NCI-H82 (cell line): ENCODE results near the gene ADCY2.

Experiments used
- DNase-seq: peaks from one replicate; lab custom pipeline; 2025; lab: John Stamatoyannopoulos, UW

The ADCY2 gene

GRCh38 chr5:7592910-7593309 lies 197.0 kb downstream of the ADCY2 start:
- peak; percentile 14 for DNase-seq

DNA sequence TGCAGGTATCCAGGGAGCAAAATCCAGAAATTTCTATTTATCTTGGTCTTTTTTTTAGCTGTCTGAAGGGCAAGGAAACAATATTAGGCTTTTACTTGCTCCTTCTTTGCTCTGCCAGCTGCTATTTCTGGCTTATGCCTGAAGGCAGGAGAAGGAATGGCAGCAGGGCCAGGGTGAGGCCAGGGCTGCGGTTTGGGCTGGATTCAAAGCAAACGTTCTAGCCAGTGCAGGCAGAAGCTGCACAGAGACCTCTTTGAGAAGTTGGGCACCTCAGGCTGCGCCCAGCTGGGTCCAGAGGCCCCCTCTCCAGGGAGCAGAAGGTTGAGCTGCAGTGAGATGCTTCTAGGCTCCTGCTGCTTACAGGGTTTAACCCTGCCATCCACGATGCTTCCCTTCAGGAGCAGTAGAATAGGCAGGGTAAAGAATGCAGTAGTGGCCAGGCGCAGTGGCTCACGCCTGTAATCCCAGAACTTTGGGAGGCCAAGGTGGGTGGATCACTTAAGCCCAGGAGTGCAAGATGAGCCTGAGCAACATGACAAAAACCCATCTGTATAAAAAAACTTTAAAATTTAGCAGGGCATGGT lies 201.2 kb downstream of the ADCY2 start:
- no peak for DNase-seq

DNA sequence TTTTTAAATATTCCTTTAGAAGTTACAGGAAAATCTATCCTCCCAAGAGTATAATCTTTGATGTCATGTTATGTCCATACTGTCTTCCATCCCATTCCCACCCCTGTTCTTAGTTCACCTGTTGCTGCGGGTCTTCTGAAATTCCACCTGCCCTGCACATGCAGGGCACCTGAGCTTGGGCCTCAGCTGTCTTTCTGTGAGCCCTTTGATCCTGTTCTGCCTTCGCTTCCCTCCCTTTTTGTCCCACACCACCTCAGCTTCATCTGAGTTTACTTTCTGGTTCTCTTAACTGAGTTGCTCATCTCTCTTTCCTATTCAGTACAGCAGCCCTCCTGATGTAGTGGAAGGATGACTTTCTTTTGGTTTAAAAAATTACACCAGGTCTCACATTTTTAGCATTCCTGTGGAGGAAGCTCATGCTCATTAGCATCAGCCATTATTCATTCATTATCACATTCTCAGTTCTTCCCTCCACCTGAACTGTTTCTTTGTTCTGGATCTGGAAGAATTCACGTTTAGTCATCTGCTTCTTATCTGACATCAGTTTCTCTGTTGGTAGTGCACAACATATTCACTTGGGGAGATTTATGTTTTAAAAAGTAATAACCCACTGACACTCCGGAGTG lies 211.0 kb downstream of the ADCY2 start:
- no peak for DNase-seq

DNA sequence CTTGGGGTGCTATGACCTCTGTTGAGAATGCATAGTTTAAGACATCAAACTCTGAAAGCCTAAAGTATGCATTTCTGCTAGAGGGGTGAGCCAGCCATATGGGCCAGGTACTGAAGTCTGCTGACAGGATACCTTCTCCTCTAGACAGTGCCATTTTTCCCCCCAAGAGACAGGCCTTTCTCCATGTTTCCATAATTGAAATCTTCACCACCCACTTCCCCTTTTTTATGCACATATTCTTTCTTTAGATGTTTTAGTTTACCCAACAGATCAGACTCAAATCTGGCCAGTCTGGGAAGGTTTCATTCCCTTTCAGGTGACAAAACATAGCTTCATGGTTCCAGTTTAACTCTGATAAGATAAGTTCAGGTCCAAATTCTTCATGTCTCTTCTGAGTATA lies 212.8 kb downstream of the ADCY2 start:
- no peak for DNase-seq

GRCh38 chr5:7609726-7610125 lies 213.8 kb downstream of the ADCY2 start:
- no peak for DNase-seq

DNA sequence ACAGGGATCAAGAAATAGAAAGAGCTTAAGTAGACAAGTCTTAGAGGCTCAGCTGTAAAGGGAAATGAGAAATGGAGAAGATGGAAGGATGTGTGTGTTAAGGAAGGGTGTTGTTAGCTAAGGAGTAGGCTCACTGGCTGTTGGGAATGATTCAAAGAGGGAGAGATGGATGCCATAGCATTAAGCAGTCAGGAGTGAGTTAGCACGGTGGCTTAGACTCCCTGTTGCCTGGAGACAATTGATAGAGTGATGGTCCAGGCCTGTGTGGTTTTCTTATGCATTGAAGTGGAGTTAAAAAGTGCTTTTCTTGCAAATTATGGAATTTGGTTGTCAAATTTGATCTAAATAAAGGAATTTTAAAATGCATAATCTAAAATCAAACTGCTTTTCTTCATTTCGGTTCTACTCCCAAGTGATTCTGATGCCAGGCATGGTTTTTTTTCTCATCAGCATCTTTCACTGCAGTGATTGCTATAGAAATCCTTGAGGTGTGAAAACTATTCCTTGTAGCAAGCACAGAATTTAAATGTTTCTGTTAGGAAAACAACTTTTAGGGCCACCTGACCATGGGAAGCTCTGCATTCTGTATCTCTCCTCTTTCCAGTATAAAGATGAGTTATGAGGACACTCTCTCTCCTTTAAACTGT lies 214.7 kb downstream of the ADCY2 start:
- DNase-seq: no peak

- DNase-seq: no peak
These were observed 215.6 kb downstream of the ADCY2 start for GRCh38 chr5:7611518-7611917.

DNA sequence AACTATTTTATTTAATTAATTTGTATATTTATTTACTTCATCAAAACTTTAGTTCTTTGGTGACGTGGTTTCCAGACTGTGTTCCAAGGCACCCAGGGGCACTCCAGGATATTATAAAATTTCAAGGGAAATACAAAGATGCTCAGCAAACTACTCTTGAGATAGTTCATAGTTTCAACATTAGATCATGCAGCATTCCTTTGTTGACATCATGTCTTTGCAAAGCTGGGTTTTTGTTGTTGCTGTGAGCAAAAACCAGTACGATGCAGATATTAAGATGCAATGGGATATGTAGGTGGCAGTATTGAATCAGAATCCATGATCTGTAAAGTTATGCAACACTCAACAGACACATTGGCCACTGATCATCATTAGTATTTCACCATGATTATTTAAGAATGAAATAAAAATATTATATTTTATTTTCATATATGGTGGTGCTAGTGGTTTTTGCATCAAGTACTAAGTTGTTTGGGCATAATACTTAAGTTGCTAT lies 219.7 kb downstream of the ADCY2 start:
- no peak for DNase-seq

GRCh38 chr5:7616897-7617296 lies 221.0 kb downstream of the ADCY2 start:
- no peak for DNase-seq

DNA sequence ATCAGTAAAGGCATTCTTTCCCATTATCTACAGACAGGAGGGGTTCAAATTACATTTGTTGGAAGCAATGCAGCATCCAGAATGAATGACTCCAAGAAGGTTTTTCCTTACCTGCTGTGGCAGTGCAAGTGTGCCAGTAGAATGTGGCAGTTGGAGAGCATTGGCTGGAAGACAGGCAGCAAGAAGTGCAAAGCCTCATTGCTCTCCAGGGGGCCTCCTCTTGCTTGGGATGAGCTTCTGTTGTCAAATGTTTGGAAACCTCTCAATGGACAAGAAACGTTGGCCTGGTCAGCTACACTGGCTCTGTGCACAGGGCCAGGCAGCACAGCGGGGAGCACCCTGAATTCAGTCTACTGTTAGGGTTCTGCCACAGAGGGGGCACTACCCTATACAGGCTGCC lies 226.6 kb downstream of the ADCY2 start:
- no peak for DNase-seq

DNA sequence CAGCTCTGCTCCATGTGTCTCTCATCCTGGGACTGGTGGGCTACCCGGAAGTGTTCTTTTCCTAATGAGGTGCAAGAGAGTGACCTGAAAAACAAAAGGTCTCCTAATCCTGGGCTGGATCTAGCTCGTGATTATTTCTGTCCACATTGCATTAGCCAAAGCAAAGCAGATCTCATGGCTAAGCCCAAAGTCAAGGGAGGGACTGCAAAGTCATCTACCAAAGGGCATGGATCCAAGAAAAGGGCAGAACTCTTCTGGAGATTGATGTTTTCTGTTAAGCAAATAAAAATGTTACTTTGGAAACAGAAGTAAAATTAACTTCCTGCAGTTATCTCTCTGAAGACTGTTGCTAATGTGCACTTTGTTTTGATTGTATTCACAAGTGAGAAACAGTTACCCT lies 229.8 kb downstream of the ADCY2 start:
- DNase-seq: no peak

DNA sequence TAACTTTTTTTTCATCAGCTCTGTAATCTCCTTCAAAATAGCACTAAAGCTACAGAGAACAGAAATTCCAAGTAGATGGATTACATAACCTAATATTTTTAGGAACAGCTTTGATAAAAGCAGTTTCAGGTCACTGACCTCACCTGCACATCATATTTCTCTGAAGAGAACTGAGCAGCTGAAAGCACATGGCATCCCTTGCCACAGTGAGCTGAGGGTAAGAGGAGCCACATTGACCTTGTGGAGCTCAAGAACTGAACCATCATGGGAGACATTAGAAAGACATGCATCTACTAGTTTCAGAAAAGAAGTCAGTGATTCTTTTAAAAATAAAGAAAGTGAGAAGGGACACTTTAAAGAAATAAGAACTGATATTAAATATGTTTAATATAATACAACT lies 232.3 kb downstream of the ADCY2 start:
- DNase-seq: no peak

DNA sequence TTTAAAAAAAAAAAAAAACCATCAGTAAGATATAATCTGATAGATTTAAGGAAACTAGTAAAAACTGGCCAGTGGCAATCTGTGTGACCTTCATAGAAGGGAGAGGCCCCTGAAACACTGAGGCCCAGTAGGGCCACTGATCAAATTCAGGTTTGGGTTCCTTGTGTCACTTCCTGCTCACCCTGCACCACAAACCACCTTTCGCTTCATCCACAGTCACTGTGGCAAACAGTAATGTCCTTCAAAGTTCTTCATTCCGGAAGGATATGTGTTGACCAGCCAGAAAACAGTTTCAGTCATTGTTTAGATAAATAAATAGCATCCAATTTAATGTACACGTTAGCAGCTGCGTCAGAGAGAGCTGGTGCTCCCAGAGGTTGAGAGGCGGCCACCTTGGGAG lies 232.9 kb downstream of the ADCY2 start:
- DNase-seq: no peak

DNA sequence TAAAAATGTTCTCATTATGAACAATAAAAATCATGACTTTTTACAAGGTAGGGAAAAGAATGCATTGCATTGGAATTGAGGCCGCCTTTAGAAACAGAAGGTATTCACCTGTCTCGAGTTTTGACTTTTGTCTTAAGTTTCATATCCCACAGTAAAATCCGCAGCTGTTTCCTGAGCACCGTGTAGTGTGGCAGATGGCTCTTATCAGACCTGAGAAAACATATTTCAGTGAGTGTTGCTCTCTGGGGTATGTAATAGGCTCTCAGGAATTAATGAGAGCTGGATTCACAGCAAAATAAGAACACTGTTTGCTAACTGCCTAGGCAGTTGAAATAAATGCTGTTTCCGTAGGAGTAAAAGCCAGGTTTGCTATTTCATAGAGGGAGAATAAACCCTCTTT lies 233.6 kb downstream of the ADCY2 start:
- DNase-seq: peak; percentile 52

GRCh38 chr5:7634837-7635236 lies 238.9 kb downstream of the ADCY2 start:
- DNase-seq: no peak

GRCh38 chr5:7638456-7638855 lies 242.5 kb downstream of the ADCY2 start:
- DNase-seq: no peak

GRCh38 chr5:7642029-7642428 lies 246.1 kb downstream of the ADCY2 start:
- DNase-seq: no peak

DNA sequence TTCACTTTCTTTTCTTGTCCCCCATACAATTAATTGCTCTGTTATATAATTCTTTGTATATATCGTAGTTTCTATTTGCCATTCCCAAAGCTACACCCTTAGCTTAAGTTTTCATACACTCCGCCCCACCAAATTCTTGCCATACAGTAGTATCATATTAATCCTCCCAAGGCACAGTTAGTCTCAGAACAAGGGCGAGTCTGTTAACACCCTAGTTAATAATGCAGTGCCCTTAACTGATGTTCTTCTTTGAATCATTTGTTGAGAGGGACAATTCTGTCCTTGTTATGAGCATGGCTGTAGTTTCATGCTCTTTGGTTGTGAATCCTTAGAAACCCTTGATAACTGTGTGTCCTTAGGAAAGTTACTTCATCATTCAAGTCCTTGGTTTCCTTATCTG lies 248.8 kb downstream of the ADCY2 start:
- no peak for DNase-seq

DNA sequence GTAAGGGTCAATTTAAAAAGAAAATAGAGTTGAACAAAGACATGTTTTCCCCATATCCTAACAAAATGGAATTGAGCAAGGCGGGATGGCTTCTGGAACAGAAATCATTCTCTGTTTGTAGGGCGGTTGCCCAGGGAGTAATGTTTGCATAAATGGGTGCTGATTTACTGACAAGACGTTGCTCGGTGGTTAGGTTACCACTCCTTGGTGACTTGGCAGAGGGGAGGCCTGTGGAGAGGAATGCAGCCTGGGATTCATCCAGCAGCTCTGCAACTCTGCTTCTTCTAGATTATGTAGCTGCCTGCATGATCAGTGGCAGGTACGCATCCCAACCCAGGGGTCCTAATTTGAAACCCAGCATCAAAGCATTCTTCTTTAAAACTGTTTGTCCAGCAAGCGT lies 254.8 kb downstream of the ADCY2 start:
- DNase-seq: no peak

- DNase-seq: no peak
These were observed 257.1 kb downstream of the ADCY2 start for GRCh38 chr5:7653046-7653445.

GRCh38 chr5:7657153-7657552 lies 261.2 kb downstream of the ADCY2 start:
- no peak for DNase-seq

GRCh38 chr5:7659420-7659819 lies 263.5 kb downstream of the ADCY2 start:
- DNase-seq: no peak

DNA sequence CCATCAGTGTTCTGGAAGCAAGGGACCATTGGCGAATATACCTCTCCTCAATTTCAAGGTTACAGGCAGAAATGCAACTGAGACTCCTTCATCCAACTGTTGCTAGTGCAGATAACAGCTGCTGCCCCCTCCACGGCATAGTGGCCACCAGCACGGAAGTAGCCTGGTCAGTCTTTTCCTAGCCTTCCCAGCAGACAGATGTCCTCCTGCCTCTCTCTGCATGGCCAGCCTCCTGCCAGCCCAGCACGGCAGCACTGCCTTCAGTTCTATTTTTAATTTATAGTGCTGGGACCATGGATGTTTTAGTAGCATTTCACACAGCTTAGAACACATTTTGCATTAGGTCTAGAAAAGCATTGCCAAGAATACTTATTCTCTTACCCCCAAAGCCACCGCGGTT lies 266.4 kb downstream of the ADCY2 start:
- no peak for DNase-seq

DNA sequence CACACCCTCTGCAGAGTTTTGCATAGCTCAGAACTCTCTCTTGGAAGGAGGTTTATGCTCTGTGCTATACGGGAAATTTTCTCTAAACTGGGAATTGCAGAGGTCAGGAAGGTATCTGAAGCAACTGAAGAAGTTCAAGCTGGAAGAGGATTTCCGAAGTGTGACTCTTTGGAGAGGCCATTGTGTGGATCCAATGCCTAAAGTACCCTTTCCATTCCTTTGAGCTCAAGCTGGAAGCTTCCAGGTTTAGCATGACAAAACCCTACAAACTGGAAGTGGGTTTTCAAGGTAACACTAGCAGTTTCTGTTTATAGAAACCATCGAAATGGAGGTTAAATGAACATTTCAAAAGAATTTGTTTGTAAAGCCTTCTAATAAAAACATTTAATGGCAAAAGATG lies 267.9 kb downstream of the ADCY2 start:
- no peak for DNase-seq
